ENCODE measurements around the gene NUDT14.
A peak's percentile ranks its signal among the peaks of the same experiment; 100 is the strongest.

The NUDT14 gene

GRCh38 chr14:105201925-105202513, 20.9 kb upstream of the NUDT14 start:
- Histone ChIP-seq H3K9me2 (replicated peaks; ENCODE audit: low read depth, low read length) (no peaks in the 10 kb centered on the region), H3K9ac (ENCODE audit: low read depth, low read length, poor library complexity, severe bottlenecking) (peak overlapping the region; percentile 68), H3K4me3 (ENCODE audit: low read length, poor library complexity, severe bottlenecking) (peak overlapping the region; percentile 68), H4K20me1 (ENCODE audit: insufficient read depth, low read length, poor library complexity, severe bottlenecking) (no peaks in the 10 kb centered on the region), H3K79me2 (ENCODE audit: insufficient read depth, low read length) (no peaks in the 10 kb centered on the region), H3K4me1 (ENCODE audit: insufficient read depth, low read length, poor library complexity, severe bottlenecking) (peaks cover 36% of the 10 kb centered on the region), H3K4me2 (ENCODE audit: low read depth, low read length, poor library complexity, severe bottlenecking) (peak overlapping the region; percentile 82), H3K27me3 (ENCODE audit: insufficient read depth, low read length, poor library complexity, severe bottlenecking) (no peaks in the 10 kb centered on the region), H3K36me3 (ENCODE audit: insufficient read depth, low read length) (no peaks in the 10 kb centered on the region), H2AFZ (ENCODE audit: low read length) (peak overlapping the region; percentile 70), H3F3A (ENCODE audit: low read depth) (no peaks in the 10 kb centered on the region), H3K9me3 (ENCODE audit: insufficient read depth, low read depth, low read length) (no peaks in the 10 kb centered on the region)
- TF ChIP-seq CTCF (conservative IDR thresholded peaks at IDR 0.05; ENCODE audit: low read length) (no peak), EZH2phosphoT487 (IDR thresholded peaks at IDR 0.05; ENCODE audit: borderline replicate concordance) (no peak)

- no peaks in the 10 kb centered on the region for H3K79me2 ChIP-seq (ENCODE audit: insufficient read depth, low read length)
- no peaks in the 10 kb centered on the region for H3K27me3 ChIP-seq (ENCODE audit: insufficient read depth, low read length, poor library complexity, severe bottlenecking)
- no peaks in the 10 kb centered on the region for H4K20me1 ChIP-seq (ENCODE audit: insufficient read depth, low read length, poor library complexity, severe bottlenecking)
- no peaks in the 10 kb centered on the region for H3K9me3 ChIP-seq (ENCODE audit: insufficient read depth, low read depth, low read length)
- peak overlapping the region; percentile 68 for H3K9ac ChIP-seq (ENCODE audit: low read depth, low read length, poor library complexity, severe bottlenecking)
- peak overlapping the region; percentile 82 for H3K4me2 ChIP-seq (ENCODE audit: low read depth, low read length, poor library complexity, severe bottlenecking)
- H2AFZ ChIP-seq (ENCODE audit: low read length), result peak overlapping the region; percentile 70
- no peaks in the 10 kb centered on the region for H3F3A ChIP-seq (ENCODE audit: low read depth)
- peak; percentile 63 for TF ChIP-seq CTCF (conservative IDR thresholded peaks at IDR 0.05; ENCODE audit: low read length)
- no peak for TF ChIP-seq EZH2phosphoT487 (IDR thresholded peaks at IDR 0.05; ENCODE audit: borderline replicate concordance)
- H3K9me2 ChIP-seq (replicated peaks; ENCODE audit: low read depth, low read length), result no peaks in the 10 kb centered on the region
- peaks cover 36% of the 10 kb centered on the region for H3K4me1 ChIP-seq (ENCODE audit: insufficient read depth, low read length, poor library complexity, severe bottlenecking)
- H3K36me3 ChIP-seq (ENCODE audit: insufficient read depth, low read length), result no peaks in the 10 kb centered on the region
- peak overlapping the region; percentile 68 for H3K4me3 ChIP-seq (ENCODE audit: low read length, poor library complexity, severe bottlenecking)
Measured at GRCh38 chr14:105201156-105201924, 20.2 kb upstream of the NUDT14 start.

GRCh38 chr14:105200641-105201040, 19.5 kb upstream of the NUDT14 start:
- Histone ChIP-seq H3K4me3 (ENCODE audit: low read length, poor library complexity, severe bottlenecking) (peak overlapping the region; percentile 68), H3K36me3 (ENCODE audit: insufficient read depth, low read length) (no peaks in the 10 kb centered on the region), H3K9me2 (replicated peaks; ENCODE audit: low read depth, low read length) (no peaks in the 10 kb centered on the region), H4K20me1 (ENCODE audit: insufficient read depth, low read length, poor library complexity, severe bottlenecking) (no peaks in the 10 kb centered on the region), H2AFZ (ENCODE audit: low read length) (no peak overlapping the region), H3K4me2 (ENCODE audit: low read depth, low read length, poor library complexity, severe bottlenecking) (peak overlapping the region; percentile 82), H3K9me3 (ENCODE audit: insufficient read depth, low read depth, low read length) (no peaks in the 10 kb centered on the region), H3F3A (ENCODE audit: low read depth) (no peaks in the 10 kb centered on the region), H3K79me2 (ENCODE audit: insufficient read depth, low read length) (no peaks in the 10 kb centered on the region), H3K4me1 (ENCODE audit: insufficient read depth, low read length, poor library complexity, severe bottlenecking) (peaks cover 36% of the 10 kb centered on the region), H3K27me3 (ENCODE audit: insufficient read depth, low read length, poor library complexity, severe bottlenecking) (no peaks in the 10 kb centered on the region), H3K9ac (ENCODE audit: low read depth, low read length, poor library complexity, severe bottlenecking) (no peak overlapping the region)
- TF ChIP-seq EZH2phosphoT487 (IDR thresholded peaks at IDR 0.05; ENCODE audit: borderline replicate concordance) (no peak), CTCF (conservative IDR thresholded peaks at IDR 0.05; ENCODE audit: low read length) (no peak)
